ENCODE results near the gene DRC7. TPM values are rescaled to one million over a fixed set of nuclear protein-coding genes. Genes with fewer than 3 reads are reported as not detected.

DRC7 gene
- polyA plus RNA-seq, 1 donor from 2014 or later = 1.4 TPM

GRCh38 chr16:57668263-57668571 is 26.4 kb upstream of the DRC7 start, which contains the start of gene ADGRG3:
Gene ADGRG3 (plus strand): TSS chr16:57668306. CDS start chr16:57668348, 42 bp downstream.
- Histone ChIP-seq H3K79me2 (replicated peaks; ENCODE audit: insufficient read depth, low read length) (no peaks in the 10 kb centered on the region), H3K27me3 (ENCODE audit: insufficient read depth, low read depth, low read length) (no peaks in the 10 kb centered on the region), H3K9me3 (ENCODE audit: low read length) (no peaks in the 10 kb centered on the region), H2AFZ (ENCODE audit: low read depth, low read length) (no peak within 1 kb of the TSS), H3K9ac (ENCODE audit: low read length) (no peak within 1 kb of the TSS), H3F3A (ENCODE audit: insufficient read depth, low read length, poor library complexity, severe bottlenecking) (no peaks in the 10 kb centered on the region), H3K9me2 (ENCODE audit: insufficient read depth, low read length) (no peaks in the 10 kb centered on the region), H3K4me2 (ENCODE audit: low read length) (no peak within 1 kb of the TSS), H4K20me1 (ENCODE audit: insufficient read depth) (no peaks in the 10 kb centered on the region), H3K4me3 (ENCODE audit: low read length) (no peak within 1 kb of the TSS), H3K27ac (ENCODE audit: low read length) (no peak within 1 kb of the TSS), H3K36me3 (ENCODE audit: insufficient read depth, low read length) (peaks cover 5% of the 10 kb centered on the region)
- TF ChIP-seq CTCF (IDR thresholded peaks at IDR 0.05; ENCODE audit: poor library complexity, severe bottlenecking) (no peak), POLR2AphosphoS5 (IDR thresholded peaks at IDR 0.05) (no peak), EP300 (conservative IDR thresholded peaks at IDR 0.05; ENCODE audit: poor library complexity, severe bottlenecking) (no peak), EZH2 (IDR thresholded peaks at IDR 0.05; ENCODE audit: borderline replicate concordance, insufficient read depth, low read length, poor library complexity, severe bottlenecking) (no peak), SMC3 (conservative IDR thresholded peaks at IDR 0.05; ENCODE audit: poor library complexity) (no peak), RAD21 (conservative IDR thresholded peaks at IDR 0.05) (no peak), REST (IDR thresholded peaks at IDR 0.05; ENCODE audit: borderline replicate concordance) (no peak), MXI1 (conservative IDR thresholded peaks at IDR 0.05; ENCODE audit: poor library complexity, severe bottlenecking) (no peak), TAF1 (IDR thresholded peaks at IDR 0.05; ENCODE audit: low read depth) (no peak)

- no peak for TF ChIP-seq RAD21 (conservative IDR thresholded peaks at IDR 0.05)
- no peak for TF ChIP-seq MXI1 (conservative IDR thresholded peaks at IDR 0.05; ENCODE audit: poor library complexity, severe bottlenecking)
- TF ChIP-seq SMC3 (conservative IDR thresholded peaks at IDR 0.05; ENCODE audit: poor library complexity) = no peak
- Histone ChIP-seq H4K20me1 (ENCODE audit: insufficient read depth) (no peaks in the 10 kb centered on the region), H3K9me2 (ENCODE audit: insufficient read depth, low read length) (no peaks in the 10 kb centered on the region), H2AFZ (ENCODE audit: low read depth, low read length) (no peak overlapping the region), H3K79me2 (replicated peaks; ENCODE audit: insufficient read depth, low read length) (no peaks in the 10 kb centered on the region), H3K9me3 (ENCODE audit: low read length) (no peaks in the 10 kb centered on the region), H3F3A (ENCODE audit: insufficient read depth, low read length, poor library complexity, severe bottlenecking) (no peaks in the 10 kb centered on the region), H3K27me3 (ENCODE audit: insufficient read depth, low read depth, low read length) (no peaks in the 10 kb centered on the region), H3K27ac (ENCODE audit: low read length) (no peak overlapping the region), H3K4me3 (ENCODE audit: low read length) (no peak overlapping the region), H3K36me3 (ENCODE audit: insufficient read depth, low read length) (no peaks in the 10 kb centered on the region), H3K4me2 (ENCODE audit: low read length) (no peak overlapping the region), H3K9ac (ENCODE audit: low read length) (no peak overlapping the region)
These were observed 25.8 kb upstream of the DRC7 start for GRCh38 chr16:57668630-57669475.

All from neural cell (in vitro differentiated cells).